ACC112 (cell line): ENCODE measurements around the gene TRPC6.

Source experiments
- H2AFZ ChIP-seq: fragments of 200-600 bp; sonication (generic); one replicate; pipeline ENCODE4 v1.6.0; 2017; ENCODE audit warnings: antibody characterized with exemption, low read length; ENCODE audit not compliant: unreplicated experiment
- H3K27ac ChIP-seq: fragments of 200-600 bp; sonication (generic); 2 replicates; pipeline ENCODE4 v1.5.1; 2014; ENCODE audit warnings: low read depth, mild to moderate bottlenecking, antibody characterized with exemption, low read length, moderate library complexity
- H3K27me3 ChIP-seq: fragments of 200-600 bp; sonication (generic); 2 replicates; pipeline ENCODE4 v1.6.1; 2014; ENCODE audit warnings: mild to moderate bottlenecking, antibody characterized with exemption, low read length, moderate library complexity, mixed read lengths; ENCODE audit not compliant: insufficient read depth
- H3K36me3 ChIP-seq: fragments of 200-600 bp; sonication (generic); 2 replicates; pipeline ENCODE4 v1.6.1; 2016; ENCODE audit warnings: mild to moderate bottlenecking, antibody characterized with exemption, low read length, moderate library complexity, mixed read lengths; ENCODE audit not compliant: insufficient read depth
- H3K4me1 ChIP-seq: fragments of 200-600 bp; sonication (generic); one replicate; pipeline ENCODE4 v1.6.1; 2016; ENCODE audit warnings: low read length, mixed read lengths; ENCODE audit not compliant: insufficient read depth, unreplicated experiment, control insufficient read depth
- H3K4me3 ChIP-seq: fragments of 200-600 bp; sonication (generic); 2 replicates; pipeline ENCODE4 v1.5.1; 2014; ENCODE audit warnings: mild to moderate bottlenecking, low read depth, low read length
- H3K79me2 ChIP-seq: fragments of 200-600 bp; sonication (generic); one replicate; pipeline ENCODE4 v1.6.0; 2016; ENCODE audit warnings: low read length; ENCODE audit not compliant: control insufficient read depth, unreplicated experiment, insufficient read depth

The TRPC6 gene

DNA sequence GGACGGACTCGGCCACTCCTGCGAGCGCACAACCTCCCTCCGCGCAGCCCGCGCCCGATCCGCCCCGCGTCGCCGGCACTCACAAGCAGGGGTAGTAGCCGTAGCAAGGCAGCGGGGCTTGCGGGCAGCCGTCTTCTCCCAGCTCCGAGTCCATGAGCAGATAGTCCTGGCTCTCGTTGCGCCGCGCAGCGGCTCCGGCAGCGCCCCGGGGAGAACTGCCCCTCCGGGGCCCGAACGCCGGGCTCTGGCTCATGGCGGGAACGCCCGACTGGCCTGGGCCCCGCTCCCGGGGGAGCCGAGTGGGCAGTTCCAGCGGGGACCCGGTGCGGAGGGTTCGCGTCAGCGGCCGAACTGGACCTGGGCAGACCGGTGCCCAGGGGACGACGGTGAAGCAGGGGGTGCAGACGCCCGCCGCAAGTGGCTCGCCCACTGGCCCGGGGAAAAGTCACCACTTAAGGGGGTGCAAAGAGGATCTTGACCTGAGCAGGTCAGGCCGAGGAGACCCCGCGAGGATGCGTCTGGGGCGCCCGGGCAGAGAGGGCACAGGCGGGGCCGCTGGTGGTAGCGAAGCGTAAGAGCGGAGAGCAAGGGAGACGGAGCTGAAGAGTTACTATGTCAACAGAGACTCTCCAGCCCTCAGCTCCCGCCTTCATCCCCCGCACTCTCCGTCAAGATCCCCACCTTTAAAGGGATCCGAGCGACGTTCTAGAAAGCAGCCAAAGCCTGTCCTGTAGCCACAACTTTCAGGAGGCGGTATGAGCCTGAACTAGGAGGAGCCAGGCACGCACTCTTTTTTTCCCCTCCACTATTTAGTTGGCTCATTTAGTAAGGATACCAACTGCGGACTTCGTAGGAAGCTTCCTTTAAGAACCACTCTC lies at the start of gene TRPC6:
TRPC6 (minus strand) TSS at position 757 of the 878 bp plus-strand sequence; CDS start at position 253, 504 bp downstream.
- no peaks in the 10 kb centered on the region for H3K79me2 ChIP-seq
- H3K36me3 ChIP-seq: no peaks in the 10 kb centered on the region
- H3K27ac ChIP-seq: no peak within 1 kb of the TSS
- peak within 1 kb of the TSS; percentile 77 for H3K4me3 ChIP-seq
- peak within 1 kb of the TSS; percentile 51 for H2AFZ ChIP-seq
- no peaks in the 10 kb centered on the region for H3K4me1 ChIP-seq
- H3K27me3 ChIP-seq: peaks cover 52% of the 10 kb centered on the region

DNA sequence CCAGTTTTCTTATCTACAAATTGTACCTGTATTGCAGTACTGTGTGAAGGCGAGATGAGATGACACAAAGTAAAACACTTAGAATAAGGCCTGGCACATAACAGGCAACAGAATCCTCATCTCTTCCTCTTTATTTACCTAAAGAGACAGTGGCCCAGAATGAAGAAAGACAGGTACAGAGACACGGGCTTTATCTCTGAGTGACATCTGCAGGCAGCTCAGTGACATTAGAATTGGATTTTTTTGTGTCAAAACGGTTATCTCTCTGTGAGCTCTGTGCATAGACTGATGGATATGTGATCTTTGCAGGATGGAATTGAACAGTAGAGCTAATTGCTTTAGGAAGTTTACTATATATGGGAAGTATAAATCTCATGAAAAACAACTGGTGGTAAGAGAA lies 36.2 kb upstream of the TRPC6 start:
- Histone ChIP-seq H3K4me3 (no peak overlapping the region), H2AFZ (no peak overlapping the region), H3K79me2 (no peaks in the 10 kb centered on the region)

DNA sequence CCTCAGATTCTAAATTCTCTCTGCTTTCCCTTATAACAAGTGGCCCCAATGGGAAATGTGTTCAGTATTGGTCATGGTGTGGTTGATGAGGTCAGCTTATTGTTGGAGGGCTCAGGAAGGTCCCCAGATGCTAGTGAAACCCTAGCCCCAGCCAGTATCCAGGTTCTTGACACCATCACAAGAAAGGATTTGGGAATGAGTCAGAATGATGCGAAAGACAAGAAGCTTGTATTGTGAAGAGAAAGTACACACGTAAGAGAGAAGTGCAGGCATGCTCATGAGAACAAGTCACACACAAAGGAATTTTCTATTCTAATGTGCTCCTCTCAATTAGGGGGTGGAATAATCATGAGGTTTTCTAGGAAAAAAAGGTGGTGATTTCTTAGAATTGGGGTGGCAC lies 34.9 kb upstream of the TRPC6 start:
- peaks cover 6% of the 10 kb centered on the region for H3K4me1 ChIP-seq
- H3K4me3 ChIP-seq: no peak overlapping the region
- H2AFZ ChIP-seq: no peak overlapping the region
- peaks cover 9% of the 10 kb centered on the region for H3K27me3 ChIP-seq
- H3K79me2 ChIP-seq: no peaks in the 10 kb centered on the region
- no peaks in the 10 kb centered on the region for H3K36me3 ChIP-seq
- H3K27ac ChIP-seq: peak overlapping the region; percentile 50

More for the DNA sequence above, 36.2 kb upstream of the TRPC6 start:
- Histone ChIP-seq H3K27me3 (peaks cover 9% of the 10 kb centered on the region), H3K27ac (no peak overlapping the region), H3K36me3 (no peaks in the 10 kb centered on the region), H3K4me1 (peaks cover 6% of the 10 kb centered on the region)

DNA sequence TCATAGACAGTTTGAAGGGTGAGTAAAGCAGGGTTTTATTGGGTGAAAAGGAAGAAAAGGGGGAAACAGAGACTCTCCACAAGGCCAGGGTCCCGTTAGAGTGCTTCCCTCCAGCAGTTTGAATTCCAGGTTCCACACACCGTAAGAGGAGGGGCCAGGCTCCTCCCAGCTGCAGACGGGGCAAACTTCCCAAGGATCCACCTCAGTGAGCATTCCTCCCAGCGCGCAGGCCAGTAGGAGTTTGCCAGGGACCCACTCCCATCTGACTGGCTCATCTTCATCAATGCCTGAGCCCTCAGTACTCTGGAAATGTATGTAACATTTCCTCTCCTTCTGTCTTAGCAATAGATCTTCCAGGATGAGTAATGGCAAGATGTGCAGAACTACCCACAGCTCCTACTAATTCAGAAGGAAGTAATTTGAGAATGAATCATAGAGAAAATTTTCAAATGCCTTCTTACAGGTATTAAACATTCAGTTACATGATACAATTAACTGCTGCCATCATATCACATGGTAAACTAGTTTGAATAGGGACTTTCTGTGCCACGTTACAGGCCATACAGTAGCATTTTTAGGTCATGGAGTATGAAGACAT lies 34.0 kb upstream of the TRPC6 start:
- H3K79me2 ChIP-seq: no peaks in the 10 kb centered on the region
- H2AFZ ChIP-seq: no peak overlapping the region
- no peaks in the 10 kb centered on the region for H3K36me3 ChIP-seq
- H3K27me3 ChIP-seq: peaks cover 9% of the 10 kb centered on the region
- H3K4me1 ChIP-seq: peaks cover 6% of the 10 kb centered on the region
- no peak overlapping the region for H3K4me3 ChIP-seq
- H3K27ac ChIP-seq: peak overlapping the region; percentile 50

DNA sequence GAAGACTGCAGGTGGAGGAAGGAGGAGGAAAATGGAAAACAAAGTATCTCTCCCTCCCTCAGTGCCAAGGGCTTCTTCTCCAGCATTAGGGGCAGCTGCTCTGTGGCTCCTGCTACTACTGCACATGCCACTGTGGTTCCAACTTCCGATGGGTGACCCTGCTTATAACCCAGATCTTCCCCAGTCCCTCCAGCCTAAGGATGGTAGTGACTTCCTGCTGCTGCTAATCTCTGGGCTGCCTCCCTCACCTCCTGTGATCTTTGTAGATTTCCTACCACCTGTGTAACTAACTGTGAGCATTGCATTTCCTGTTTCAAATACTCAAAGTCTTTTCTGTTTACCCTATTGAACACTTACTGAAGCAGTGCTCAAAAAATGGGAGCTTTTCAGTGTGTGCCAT lies 28.7 kb upstream of the TRPC6 start:
- H3K27ac ChIP-seq: no peak overlapping the region
- no peaks in the 10 kb centered on the region for H3K79me2 ChIP-seq
- H3K36me3 ChIP-seq: no peaks in the 10 kb centered on the region
- H3K27me3 ChIP-seq: peaks cover 13% of the 10 kb centered on the region
- no peak overlapping the region for H2AFZ ChIP-seq
- H3K4me3 ChIP-seq: no peak overlapping the region
- H3K4me1 ChIP-seq: no peaks in the 10 kb centered on the region

DNA sequence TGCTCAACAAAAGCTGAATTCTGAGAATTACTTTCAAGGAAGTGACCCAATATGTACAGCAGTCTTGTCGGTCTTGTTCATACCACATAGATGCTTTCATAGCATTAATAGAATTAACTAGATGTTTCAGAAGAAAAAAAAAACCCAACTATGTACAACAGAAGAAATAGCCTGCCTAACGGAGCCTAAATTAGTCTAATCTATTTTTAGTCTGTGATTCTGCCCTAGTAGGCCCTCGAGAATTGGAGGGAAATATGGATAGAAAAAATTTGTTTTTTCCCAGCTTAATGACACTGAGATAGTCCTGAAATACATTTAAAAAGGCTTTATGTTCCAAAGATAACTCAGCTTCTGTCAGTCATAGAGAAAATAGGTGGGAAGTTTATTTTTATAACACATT lies 17.1 kb upstream of the TRPC6 start:
- H3K79me2 ChIP-seq: no peaks in the 10 kb centered on the region
- H3K27ac ChIP-seq: no peak overlapping the region
- no peaks in the 10 kb centered on the region for H3K27me3 ChIP-seq
- no peak overlapping the region for H2AFZ ChIP-seq
- H3K4me1 ChIP-seq: no peaks in the 10 kb centered on the region
- H3K36me3 ChIP-seq: no peaks in the 10 kb centered on the region
- no peak overlapping the region for H3K4me3 ChIP-seq

DNA sequence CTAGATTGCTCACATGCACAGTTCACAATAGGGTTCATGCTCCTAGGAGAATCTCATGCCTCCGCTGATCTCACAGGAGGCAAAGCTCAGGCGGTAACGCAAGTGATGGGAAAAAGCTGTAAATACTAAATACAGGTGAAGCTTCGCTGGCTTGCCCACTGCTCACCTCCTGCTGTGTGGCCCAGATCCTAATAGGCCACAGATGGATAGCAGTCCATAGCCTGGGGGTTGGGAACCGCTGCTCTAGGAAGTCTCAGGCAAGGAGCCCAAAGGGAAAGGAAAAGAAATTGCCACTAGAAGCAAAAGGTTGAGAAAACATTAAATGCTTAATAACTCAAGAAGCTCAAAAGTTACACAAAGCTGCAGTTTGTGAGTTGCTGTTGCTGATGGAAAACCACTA lies 3.2 kb upstream of the TRPC6 start:
- peaks cover 38% of the 10 kb centered on the region for H3K27me3 ChIP-seq
- H3K4me3 ChIP-seq: no peak overlapping the region
- H3K4me1 ChIP-seq: no peaks in the 10 kb centered on the region
- H2AFZ ChIP-seq: no peak overlapping the region
- H3K79me2 ChIP-seq: no peaks in the 10 kb centered on the region
- no peaks in the 10 kb centered on the region for H3K36me3 ChIP-seq
- no peak overlapping the region for H3K27ac ChIP-seq

DNA sequence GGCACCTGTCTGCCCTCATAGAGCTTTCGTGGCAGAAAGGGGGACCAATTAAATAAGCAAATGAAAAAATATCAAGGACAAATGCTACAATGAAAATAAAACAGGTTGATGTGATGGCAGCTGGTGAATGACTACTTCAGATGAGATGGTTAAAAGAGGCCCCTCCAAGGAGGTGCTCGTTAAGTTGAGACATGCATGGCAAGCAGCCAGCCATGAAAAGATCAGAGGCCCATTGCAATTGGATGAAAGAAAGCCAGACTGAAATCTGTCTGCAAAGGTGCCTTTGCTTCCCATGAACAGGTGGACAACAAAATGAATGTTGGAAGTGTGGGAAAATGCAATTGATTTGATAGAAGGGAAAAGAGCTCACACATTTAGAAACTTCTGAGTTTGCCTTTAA lies 848 bp upstream of the TRPC6 start:
- Histone ChIP-seq H3K36me3 (no peaks in the 10 kb centered on the region), H3K4me3 (no peak overlapping the region), H2AFZ (no peak overlapping the region), H3K27ac (no peak overlapping the region), H3K27me3 (peaks cover 52% of the 10 kb centered on the region), H3K79me2 (no peaks in the 10 kb centered on the region), H3K4me1 (no peaks in the 10 kb centered on the region)

DNA sequence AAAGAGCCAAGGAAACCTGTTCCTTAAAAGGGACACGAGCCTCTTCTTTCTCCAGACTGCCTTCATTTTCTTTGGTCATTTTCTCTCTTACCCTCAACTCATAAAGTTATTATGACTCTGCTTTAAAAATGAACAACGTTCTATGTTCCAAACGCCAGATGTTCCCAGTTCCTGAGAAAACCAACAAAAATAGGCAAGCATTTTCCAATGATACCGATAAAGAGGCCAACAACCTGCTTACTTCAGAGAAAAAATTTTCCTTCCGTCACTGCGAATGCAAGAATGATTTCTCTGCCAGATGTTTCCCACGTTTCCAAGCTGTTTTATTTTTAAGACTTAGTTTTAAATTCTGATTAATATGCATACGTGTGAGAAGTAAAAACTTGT lies 315 bp upstream of the TRPC6 start:
- Histone ChIP-seq H3K27ac (no peak overlapping the region), H3K27me3 (peaks cover 52% of the 10 kb centered on the region), H3K4me1 (no peaks in the 10 kb centered on the region), H3K36me3 (no peaks in the 10 kb centered on the region), H3K79me2 (no peaks in the 10 kb centered on the region), H3K4me3 (peak overlapping the region; percentile 77), H2AFZ (no peak overlapping the region)

DNA sequence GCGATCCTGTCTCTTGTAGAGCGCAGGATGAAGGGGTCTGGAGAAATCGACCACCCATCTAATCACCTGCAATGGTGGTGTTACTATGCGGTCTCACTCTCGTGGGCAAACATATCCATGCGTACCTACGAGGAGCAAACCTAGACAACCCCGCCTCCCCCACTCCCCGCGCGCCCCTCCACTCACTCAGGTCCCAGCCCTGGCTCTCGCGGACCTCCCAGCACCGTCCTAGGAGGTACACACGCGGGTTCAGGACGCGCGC lies 887 bp downstream of the TRPC6 start:
- Histone ChIP-seq H3K4me3 (peak overlapping the region; percentile 77), H3K36me3 (no peaks in the 10 kb centered on the region), H3K27ac (no peak overlapping the region), H3K27me3 (peaks cover 52% of the 10 kb centered on the region), H2AFZ (peak overlapping the region; percentile 51), H3K4me1 (no peaks in the 10 kb centered on the region), H3K79me2 (no peaks in the 10 kb centered on the region)
